C4-2B (cell line): ENCODE measurements around the gene TYK2.

Experiments used
- CTCF ChIP-seq: fragments of 450-650 bp; conservative IDR thresholded peaks from 2 replicates; pipeline ENCODE4 v1.5.1; 2017; ENCODE audit warnings: mild to moderate bottlenecking
- ZFX ChIP-seq: fragments of 450-650 bp; IDR thresholded peaks from 2 replicates; pipeline ENCODE4 v1.6.1; 2017

- TF ChIP-seq ZFX, result no peak
- no peak for TF ChIP-seq CTCF
Measured at GRCh38 chr19:10356431-10356830, 23.9 kb downstream of the TYK2 start.
